B cell (primary cell): Measurements from ENCODE around the gene MAP3K13. TPM values are rescaled to one million over a fixed set of nuclear protein-coding genes. Genes with fewer than 3 reads are reported as not detected.
"Not testable (repeated sequence)": the region's sequence is repeated elsewhere in the genome, so short reads cannot be mapped to it uniquely, and the experiment has no call there.

Experiments
- ATAC-seq: fragments of 200-7000 bp; cut with Tn5 transposase; one replicate; pipeline ENCODE4 v1.10.0; 2021; ENCODE audit warnings: low read depth, mild to moderate bottlenecking, moderate number of reproducible peaks, moderate library complexity
- CTCF ChIA-PET: fragments of 350-600 bp; sonication (Branson Sonifier 250); formaldehyde crosslinking; loops from one replicate; lab custom pipeline; 2021; ENCODE audit warnings: antibody characterized with exemption, inconsistent platforms; lab: Charles Lee
- POLR2A ChIA-PET: fragments of 350-600 bp; sonication (Branson Sonifier 250); formaldehyde crosslinking; loops from one replicate; lab custom pipeline; 2021; ENCODE audit warnings: antibody characterized with exemption; lab: Charles Lee
- DNase-seq: peaks from one replicate; pipeline ENCODE4 v3.0.0; 2013
- H2AFZ ChIP-seq: 2 replicates; pipeline ENCODE4 v1.6.1; 2012; ENCODE audit warnings: mild to moderate bottlenecking, low read depth, low read length; ENCODE audit not compliant: insufficient read depth, poor library complexity, severe bottlenecking
- H3K27ac ChIP-seq, 2 donors: 1 replicate in 1 of 2; 2 replicates in 1 of 2; pipeline ENCODE4 v1.5.1; 2012 to 2013; ENCODE audit warnings: low read length in 2 of 2, mild to moderate bottlenecking in 2 of 2, moderate library complexity in 1 of 2
- H3K27me3 ChIP-seq, 4 experiments: fragments of 200-600 bp in 1 of 4; sonication (generic) in 1 of 4; replicated peaks in 1 of 4; 1 replicate in 2 of 4; 2 replicates in 2 of 4; pipeline versions ENCODE4 v1.6.1 to v1.7.0; 2013 to 2016; ENCODE audit warnings: low read length in 3 of 4, mild to moderate bottlenecking in 2 of 4, mixed read lengths in 1 of 4, moderate library complexity in 1 of 4; ENCODE audit not compliant: insufficient read depth in 4 of 4, control insufficient read depth in 3 of 4; ENCODE audit errors: control extremely low read depth in 1 of 4
- H3K36me3 ChIP-seq, 2 experiments: replicated peaks in 1 of 2; 1 replicate in 1 of 2; 2 replicates in 1 of 2; pipeline versions ENCODE4 v1.6.1 to v1.7.1; 2013; ENCODE audit warnings: low read length in 1 of 2; ENCODE audit not compliant: insufficient read depth in 2 of 2, control insufficient read depth in 1 of 2; ENCODE audit errors: control extremely low read depth in 1 of 2, extremely low read depth in 1 of 2
- H3K4me1 ChIP-seq, 2 donors: fragments of 200-600 bp in 1 of 2; sonication (generic) in 1 of 2; 1 replicate in 1 of 2; 2 replicates in 1 of 2; pipeline versions ENCODE4 v1.5.1 to v1.6.1; 2013 to 2017; ENCODE audit warnings: low read length in 2 of 2; ENCODE audit not compliant: control insufficient read depth in 2 of 2, insufficient read depth in 2 of 2
- H3K4me2 ChIP-seq: replicated peaks from 2 replicates; pipeline ENCODE3; 2012; ENCODE audit warnings: mild to moderate bottlenecking, low read depth, low read length; ENCODE audit not compliant: poor library complexity, severe bottlenecking
- H3K4me3 ChIP-seq, 5 experiments: fragments of 200-600 bp in 1 of 5; sonication (generic) in 1 of 5; 1 replicate in 3 of 5; 2 replicates in 2 of 5; pipeline versions ENCODE4 v1.5.1 to v1.7.0; 2011 to 2016; ENCODE audit warnings: low read length in 4 of 5, mild to moderate bottlenecking in 4 of 5, low read depth in 2 of 5, control low read depth in 1 of 5, moderate library complexity in 1 of 5; ENCODE audit not compliant: insufficient read depth in 1 of 5; ENCODE audit errors: control extremely low read depth in 1 of 5, extremely low read depth in 1 of 5
- H3K79me2 ChIP-seq: fragments of 200-600 bp; sonication (generic); one replicate; pipeline ENCODE4 v1.6.0; 2016; ENCODE audit warnings: low read length; ENCODE audit not compliant: control insufficient read depth, insufficient read depth
- H3K9ac ChIP-seq: fragments of 200-600 bp; sonication (generic); 2 replicates; pipeline ENCODE4 v1.6.1; 2017; ENCODE audit warnings: mild to moderate bottlenecking, low read length, moderate library complexity
- H3K9me3 ChIP-seq, 3 donors: one replicate each; pipeline versions ENCODE4 v1.6.1 to v1.7.1; 2013; ENCODE audit warnings: low read length in 2 of 3; ENCODE audit not compliant: control insufficient read depth in 2 of 3, insufficient read depth in 1 of 3; ENCODE audit errors: control extremely low read depth in 1 of 3
- H4K20me1 ChIP-seq: 2 replicates; pipeline ENCODE4 v1.6.0; 2012; ENCODE audit warnings: mild to moderate bottlenecking, low read length; ENCODE audit not compliant: insufficient read depth, control insufficient read depth, poor library complexity, severe bottlenecking
- H3K27ac Mint-ChIP-seq: one replicate; pipeline ENCODE4 v1.8.0; 2021; ENCODE audit warnings: mixed read lengths
- H3K27me3 Mint-ChIP-seq: one replicate; pipeline ENCODE4 v1.8.0; 2021; ENCODE audit warnings: mixed read lengths
- H3K4me1 Mint-ChIP-seq: one replicate; pipeline ENCODE4 v1.8.0; 2021; ENCODE audit warnings: mixed read lengths
- H3K4me3 Mint-ChIP-seq: one replicate; pipeline ENCODE4 v1.8.0; 2021; ENCODE audit warnings: mixed read lengths
- H3K9me3 Mint-ChIP-seq: one replicate; pipeline ENCODE4 v1.8.0; 2022; ENCODE audit warnings: mixed read lengths; ENCODE audit not compliant: insufficient read depth
- CTCF ChIP-seq: fragments of 200-600 bp; IDR thresholded peaks from one replicate; pipeline ENCODE4 v1.8.0; 2022; ENCODE audit warnings: antibody characterized with exemption, mild to moderate bottlenecking
- EZH2 ChIP-seq: IDR thresholded peaks from 2 replicates; pipeline ENCODE4 v1.6.1; 2012; ENCODE audit warnings: borderline replicate concordance, low read depth, mild to moderate bottlenecking, moderate library complexity, low read length; ENCODE audit not compliant: insufficient read depth, poor library complexity, severe bottlenecking
- WGBS: methylation state at CpG from one replicate; pipeline ENCODE4 v1.1.5; 2013; ENCODE audit warnings: missing lambda C conversion rate; ENCODE audit not compliant: insufficient coverage; 5-methylcytosine and 5-hydroxymethylcytosine counted together
- intact Hi-C: fragments of 100-400 bp; cut with micrococcal nuclease; formaldehyde crosslinking; loops from one replicate; pipeline ENCODE4 v1.10.0; 2022
- polyA plus RNA-seq: library from polyadenylated mRNA; depleted of rRNA; stranded (reverse); fragments of >200 nt; gene quantifications from 2 replicates; pipeline ENCODE4 v1.2.3, GENCODE V29; 2012
- total RNA-seq, 2 donors: library from RNA; stranded (reverse); fragments of 120-200 nt in 1 of 2; gene quantifications; 1 replicate in 1 of 2; 2 replicates in 1 of 2; pipeline versions ENCODE4 v1.2.3 to v1.2.4, GENCODE V29; 2013 to 2022

MAP3K13 gene
- total and polyA plus RNA-seq, 2 donors (not counting 1 experiment from before 2014, with no cell fraction given) = 5.7 to 9.2 TPM

- intact Hi-C loops = no loop called here
- CTCF ChIA-PET = no interaction called here
- DNase-seq (no peak), ATAC-seq (no peak)
- WGBS = 80% methylated on average over 1 of the region's 2 CpGs
- H2AFZ ChIP-seq = no peak overlapping the region
- H3K27ac Mint-ChIP-seq = no peak overlapping the region
- no peaks in the 10 kb centered on the region for H3K27me3 ChIP-seq
- H3K79me2 ChIP-seq = no peaks in the 10 kb centered on the region
- POLR2A ChIA-PET = no interaction called here
- TF ChIP-seq CTCF (no peak), EZH2 (no peak)
- no peaks in the 10 kb centered on the region for H3K4me1 ChIP-seq
- no peak overlapping the region for H3K4me3 Mint-ChIP-seq
- H3K36me3 ChIP-seq = no peaks in the 10 kb centered on the region
- H3K4me1 Mint-ChIP-seq = no peaks in the 10 kb centered on the region
- H4K20me1 ChIP-seq = no peaks in the 10 kb centered on the region
- no peak overlapping the region for H3K4me2 ChIP-seq
- H3K9ac ChIP-seq = no peak overlapping the region
- no peak overlapping the region for H3K4me3 ChIP-seq
- no peaks in the 10 kb centered on the region for H3K9me3 ChIP-seq
- peaks cover 20% of the 10 kb centered on the region for H3K27me3 Mint-ChIP-seq
- no peak overlapping the region for H3K27ac ChIP-seq
- H3K9me3 Mint-ChIP-seq = peaks cover 10% of the 10 kb centered on the region
Observed at GRCh38 chr3:185381320-185382058, 18.6 kb downstream of the MAP3K13 start.

GRCh38 chr3:185382154-185382553, 19.2 kb downstream of the MAP3K13 start:
- H3K4me1 Mint-ChIP-seq = no peaks in the 10 kb centered on the region
- no CpG with 5 or more reads among the region's 1 CpG for WGBS
- H3K4me3 ChIP-seq = no peak overlapping the region
- no peak overlapping the region for H2AFZ ChIP-seq
- no peaks in the 10 kb centered on the region for H3K27me3 ChIP-seq
- no peak for DNase-seq
- no peak overlapping the region for H3K4me3 Mint-ChIP-seq
- ChIA-PET CTCF (no interaction called here), POLR2A (no interaction called here)
- peaks cover 23% of the 10 kb centered on the region for H3K27me3 Mint-ChIP-seq
- H3K36me3 ChIP-seq = no peaks in the 10 kb centered on the region
- H3K9ac ChIP-seq = no peak overlapping the region
- H3K27ac ChIP-seq = no peak overlapping the region
- H3K4me1 ChIP-seq = no peaks in the 10 kb centered on the region
- no peak overlapping the region for H3K4me2 ChIP-seq
- TF ChIP-seq EZH2 = no peak
- TF ChIP-seq CTCF = no peak
- H3K79me2 ChIP-seq = no peaks in the 10 kb centered on the region
- no peak for ATAC-seq
- H4K20me1 ChIP-seq = no peaks in the 10 kb centered on the region
- H3K9me3 Mint-ChIP-seq = peaks cover 11% of the 10 kb centered on the region
- H3K9me3 ChIP-seq = no peaks in the 10 kb centered on the region
- intact Hi-C loops = no loop called here
- no peak overlapping the region for H3K27ac Mint-ChIP-seq

GRCh38 chr3:185386515-185386914, 23.6 kb downstream of the MAP3K13 start:
- H3K4me1 Mint-ChIP-seq, H3K27ac Mint-ChIP-seq, H3K27ac ChIP-seq, ATAC-seq, H3K27me3 ChIP-seq, DNase-seq, H3K4me2 ChIP-seq, intact Hi-C loops, POLR2A ChIA-PET, CTCF ChIA-PET, H3K9me3 ChIP-seq, H3K4me3 Mint-ChIP-seq, H3K4me3 ChIP-seq, H3K79me2 ChIP-seq, H4K20me1 ChIP-seq, H3K9ac ChIP-seq, H3K4me1 ChIP-seq, H3K36me3 ChIP-seq, H2AFZ ChIP-seq: not testable (repeated sequence)
- H3K27me3 Mint-ChIP-seq = peaks cover 15% of the 10 kb centered on the region
- H3K9me3 Mint-ChIP-seq = peaks cover 11% of the 10 kb centered on the region
- no CpG with 5 or more reads among the region's 3 CpGs for WGBS
